Liver (tissue), 9 donors: ENCODE data around the gene NIPSNAP3A. TPM values are rescaled to one million over a fixed set of nuclear protein-coding genes. Genes with fewer than 3 reads are reported as not detected.

ENCODE experiments used
- DNase-seq: peaks from one replicate; pipeline ENCODE4 v3.0.0-alpha.2; 2017; ENCODE audit warnings: low spot score
- H3K27ac ChIP-seq, 2 donors: one replicate each; pipeline ENCODE4 v1.7.0; 2013; ENCODE audit warnings: inconsistent platforms in 2 of 2, low read length in 2 of 2, control low read depth in 1 of 2, low read depth in 1 of 2, mild to moderate bottlenecking in 1 of 2
- H3K27me3 ChIP-seq, 4 donors: one replicate each; pipeline versions ENCODE4 v1.6.1 to v1.7.0; 2013; ENCODE audit warnings: low read length in 3 of 4, inconsistent platforms in 1 of 4, mild to moderate bottlenecking in 1 of 4, moderate library complexity in 1 of 4; ENCODE audit not compliant: control insufficient read depth in 4 of 4, insufficient read depth in 4 of 4
- H3K36me3 ChIP-seq, 4 donors: one replicate each; pipeline versions ENCODE4 v1.6.1 to v1.7.0; 2013; ENCODE audit warnings: low read length in 3 of 4, mild to moderate bottlenecking in 3 of 4, low read depth in 1 of 4, moderate library complexity in 1 of 4; ENCODE audit not compliant: control insufficient read depth in 4 of 4, insufficient read depth in 3 of 4
- H3K4me1 ChIP-seq, 4 donors: one replicate each; pipeline versions ENCODE4 v1.6.1 to v1.7.0; 2013; ENCODE audit warnings: low read length in 3 of 4, mild to moderate bottlenecking in 3 of 4, moderate library complexity in 1 of 4; ENCODE audit not compliant: control insufficient read depth in 4 of 4, insufficient read depth in 4 of 4
- H3K4me3 ChIP-seq, 3 donors: one replicate each; pipeline versions ENCODE4 v1.6.1 to v1.7.0; 2013; ENCODE audit warnings: low read length in 3 of 3, control low read depth in 1 of 3, low read depth in 1 of 3, mild to moderate bottlenecking in 1 of 3
- H3K9ac ChIP-seq, 2 donors: one replicate each; pipeline ENCODE4 v1.7.0; 2013; ENCODE audit warnings: low read length in 2 of 2, mild to moderate bottlenecking in 2 of 2, moderate library complexity in 2 of 2, control low read depth in 1 of 2, low read depth in 1 of 2
- H3K9me3 ChIP-seq, 4 donors: one replicate each; pipeline versions ENCODE4 v1.6.1 to v1.7.0; 2013; ENCODE audit warnings: low read length in 3 of 4; ENCODE audit not compliant: control insufficient read depth in 4 of 4
- EGR1 ChIP-seq, 2 donors: IDR thresholded peaks; 2 replicates each; pipeline ENCODE4 v1.6.1; 2016 to 2018; ENCODE audit warnings: antibody characterized with exemption in 2 of 2, low read depth in 2 of 2
- FOXA1 ChIP-seq: IDR thresholded peaks from 2 replicates; pipeline ENCODE4 v1.6.1; 2016; ENCODE audit warnings: antibody characterized with exemption
- FOXA2 ChIP-seq: IDR thresholded peaks from 2 replicates; pipeline ENCODE4 v1.6.1; 2016; ENCODE audit warnings: antibody characterized with exemption
- GABPA ChIP-seq, 2 donors: IDR thresholded peaks in 1 of 2; conservative IDR thresholded peaks in 1 of 2; 2 replicates each; pipeline ENCODE4 v1.6.1; 2016; ENCODE audit warnings: antibody characterized with exemption in 2 of 2, mild to moderate bottlenecking in 1 of 2, moderate library complexity in 1 of 2
- HNF4A ChIP-seq, 2 donors: conservative IDR thresholded peaks; 2 replicates each; pipeline ENCODE4 v1.6.1; 2016; ENCODE audit warnings: antibody characterized with exemption in 2 of 2, mild to moderate bottlenecking in 2 of 2
- HNF4G ChIP-seq: IDR thresholded peaks from 2 replicates; pipeline ENCODE4 v1.6.1; 2016; ENCODE audit warnings: antibody characterized with exemption
- JUND ChIP-seq, 2 donors: IDR thresholded peaks; 2 replicates each; pipeline ENCODE4 v1.6.1; 2016; ENCODE audit warnings: antibody characterized with exemption in 2 of 2
- RAD21 ChIP-seq, 2 donors: IDR thresholded peaks; 2 replicates each; pipeline ENCODE4 v1.6.1; 2016; ENCODE audit warnings: antibody characterized with exemption in 2 of 2, mild to moderate bottlenecking in 2 of 2
- RXRA ChIP-seq, 2 donors: IDR thresholded peaks; 2 replicates each; pipeline ENCODE4 v1.6.1; 2017 to 2018; ENCODE audit warnings: antibody characterized with exemption in 2 of 2, mild to moderate bottlenecking in 1 of 2
- SP1 ChIP-seq: IDR thresholded peaks from 2 replicates; pipeline ENCODE4 v1.6.1; 2018; ENCODE audit warnings: antibody characterized with exemption, mild to moderate bottlenecking
- YY1 ChIP-seq: IDR thresholded peaks from 2 replicates; pipeline ENCODE4 v1.6.1; 2016; ENCODE audit warnings: antibody characterized with exemption, mild to moderate bottlenecking
- WGBS: extraction: QIAGEN DNeasy Blood & Tissue Kit; methylation state at CpG from one replicate; pipeline ENCODE4 v1.1.7; 2013; 5-methylcytosine and 5-hydroxymethylcytosine counted together
- polyA plus RNA-seq, 2 donors: library from polyadenylated mRNA; stranded (reverse) in 1 of 2; unstranded in 1 of 2; fragments of 200-250 nt in 1 of 2; fragments of >200 nt in 1 of 2; fragmentation: Nextera tagmentation in 1 of 2; extraction: Ambion mirVana in 1 of 2; gene quantifications; one replicate each; pipeline versions ENCODE4 v1.2.1 to v1.2.3, GENCODE V29; 2013 to 2015
- total RNA-seq, 2 donors: library from RNA; depleted of rRNA; stranded (reverse); fragments of >200 nt; gene quantifications; one replicate each; pipeline ENCODE4 v1.2.3, GENCODE V29; 2014
- TF ChIP-seq, protein P1 (sequence below): IDR thresholded peaks from 2 replicates; pipeline ENCODE4 v1.6.1; 2016; ENCODE audit warnings: antibody characterized with exemption
- TF ChIP-seq, protein P2 (sequence below): IDR thresholded peaks from 2 replicates; pipeline ENCODE4 v1.6.1; 2016; ENCODE audit warnings: antibody characterized with exemption, mild to moderate bottlenecking
- TF ChIP-seq, protein P3 (sequence below): fragments of 150-350 bp; IDR thresholded peaks from 2 replicates; pipeline ENCODE4 v1.5.1; 2017; ENCODE audit warnings: improper control_type of control experiment, low read depth, low read length; ENCODE audit not compliant: missing input control
- TF ChIP-seq, protein P4 (sequence below): IDR thresholded peaks from 2 replicates; pipeline ENCODE4 v1.6.1; 2016; ENCODE audit warnings: antibody characterized with exemption
- TF ChIP-seq, protein P5 (sequence below): IDR thresholded peaks from 2 replicates; pipeline ENCODE4 v1.6.1; 2016; ENCODE audit warnings: antibody characterized with exemption
- donor health status: healthy.
- donor health status: healthy.
- donor health status: healthy.
- donor health status: healthy.
- donor health status: healthy.

Gene NIPSNAP3A
- total and polyA plus RNA-seq, 4 donors: 18.7 to 41.2 (median 32.1) TPM

DNA sequence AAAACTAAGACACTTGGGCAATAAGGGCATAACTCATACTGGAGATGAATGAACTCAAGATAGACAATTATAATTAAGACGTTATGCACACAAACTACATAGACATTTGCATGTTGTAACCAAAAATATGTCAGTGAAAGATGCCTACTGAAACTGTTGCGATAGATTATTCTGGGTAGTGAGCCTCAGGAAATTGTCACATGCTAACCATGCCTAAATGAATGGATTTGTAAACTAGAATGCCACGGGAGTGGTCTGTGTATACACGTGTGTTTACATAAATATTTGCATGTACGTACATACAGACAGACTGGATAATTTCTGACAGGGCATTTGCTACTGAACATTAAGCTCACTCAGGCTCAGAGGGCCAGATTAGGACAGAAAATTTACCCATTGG, 17.7 kb downstream of the NIPSNAP3A start:
- no peaks in the 10 kb centered on the region for H3K27me3 ChIP-seq
- TF ChIP-seq HNF4G (no peak), YY1 (no peak), FOXA2 (no peak)
- TF ChIP-seq, protein P1, sequence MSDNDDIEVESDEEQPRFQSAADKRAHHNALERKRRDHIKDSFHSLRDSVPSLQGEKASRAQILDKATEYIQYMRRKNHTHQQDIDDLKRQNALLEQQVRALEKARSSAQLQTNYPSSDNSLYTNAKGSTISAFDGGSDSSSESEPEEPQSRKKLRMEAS: no peak
- TF ChIP-seq, protein P2, sequence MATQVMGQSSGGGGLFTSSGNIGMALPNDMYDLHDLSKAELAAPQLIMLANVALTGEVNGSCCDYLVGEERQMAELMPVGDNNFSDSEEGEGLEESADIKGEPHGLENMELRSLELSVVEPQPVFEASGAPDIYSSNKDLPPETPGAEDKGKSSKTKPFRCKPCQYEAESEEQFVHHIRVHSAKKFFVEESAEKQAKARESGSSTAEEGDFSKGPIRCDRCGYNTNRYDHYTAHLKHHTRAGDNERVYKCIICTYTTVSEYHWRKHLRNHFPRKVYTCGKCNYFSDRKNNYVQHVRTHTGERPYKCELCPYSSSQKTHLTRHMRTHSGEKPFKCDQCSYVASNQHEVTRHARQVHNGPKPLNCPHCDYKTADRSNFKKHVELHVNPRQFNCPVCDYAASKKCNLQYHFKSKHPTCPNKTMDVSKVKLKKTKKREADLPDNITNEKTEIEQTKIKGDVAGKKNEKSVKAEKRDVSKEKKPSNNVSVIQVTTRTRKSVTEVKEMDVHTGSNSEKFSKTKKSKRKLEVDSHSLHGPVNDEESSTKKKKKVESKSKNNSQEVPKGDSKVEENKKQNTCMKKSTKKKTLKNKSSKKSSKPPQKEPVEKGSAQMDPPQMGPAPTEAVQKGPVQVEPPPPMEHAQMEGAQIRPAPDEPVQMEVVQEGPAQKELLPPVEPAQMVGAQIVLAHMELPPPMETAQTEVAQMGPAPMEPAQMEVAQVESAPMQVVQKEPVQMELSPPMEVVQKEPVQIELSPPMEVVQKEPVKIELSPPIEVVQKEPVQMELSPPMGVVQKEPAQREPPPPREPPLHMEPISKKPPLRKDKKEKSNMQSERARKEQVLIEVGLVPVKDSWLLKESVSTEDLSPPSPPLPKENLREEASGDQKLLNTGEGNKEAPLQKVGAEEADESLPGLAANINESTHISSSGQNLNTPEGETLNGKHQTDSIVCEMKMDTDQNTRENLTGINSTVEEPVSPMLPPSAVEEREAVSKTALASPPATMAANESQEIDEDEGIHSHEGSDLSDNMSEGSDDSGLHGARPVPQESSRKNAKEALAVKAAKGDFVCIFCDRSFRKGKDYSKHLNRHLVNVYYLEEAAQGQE: no peak
- TF ChIP-seq, protein P3, sequence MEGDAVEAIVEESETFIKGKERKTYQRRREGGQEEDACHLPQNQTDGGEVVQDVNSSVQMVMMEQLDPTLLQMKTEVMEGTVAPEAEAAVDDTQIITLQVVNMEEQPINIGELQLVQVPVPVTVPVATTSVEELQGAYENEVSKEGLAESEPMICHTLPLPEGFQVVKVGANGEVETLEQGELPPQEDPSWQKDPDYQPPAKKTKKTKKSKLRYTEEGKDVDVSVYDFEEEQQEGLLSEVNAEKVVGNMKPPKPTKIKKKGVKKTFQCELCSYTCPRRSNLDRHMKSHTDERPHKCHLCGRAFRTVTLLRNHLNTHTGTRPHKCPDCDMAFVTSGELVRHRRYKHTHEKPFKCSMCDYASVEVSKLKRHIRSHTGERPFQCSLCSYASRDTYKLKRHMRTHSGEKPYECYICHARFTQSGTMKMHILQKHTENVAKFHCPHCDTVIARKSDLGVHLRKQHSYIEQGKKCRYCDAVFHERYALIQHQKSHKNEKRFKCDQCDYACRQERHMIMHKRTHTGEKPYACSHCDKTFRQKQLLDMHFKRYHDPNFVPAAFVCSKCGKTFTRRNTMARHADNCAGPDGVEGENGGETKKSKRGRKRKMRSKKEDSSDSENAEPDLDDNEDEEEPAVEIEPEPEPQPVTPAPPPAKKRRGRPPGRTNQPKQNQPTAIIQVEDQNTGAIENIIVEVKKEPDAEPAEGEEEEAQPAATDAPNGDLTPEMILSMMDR: no peak
- TF ChIP-seq, protein P4, sequence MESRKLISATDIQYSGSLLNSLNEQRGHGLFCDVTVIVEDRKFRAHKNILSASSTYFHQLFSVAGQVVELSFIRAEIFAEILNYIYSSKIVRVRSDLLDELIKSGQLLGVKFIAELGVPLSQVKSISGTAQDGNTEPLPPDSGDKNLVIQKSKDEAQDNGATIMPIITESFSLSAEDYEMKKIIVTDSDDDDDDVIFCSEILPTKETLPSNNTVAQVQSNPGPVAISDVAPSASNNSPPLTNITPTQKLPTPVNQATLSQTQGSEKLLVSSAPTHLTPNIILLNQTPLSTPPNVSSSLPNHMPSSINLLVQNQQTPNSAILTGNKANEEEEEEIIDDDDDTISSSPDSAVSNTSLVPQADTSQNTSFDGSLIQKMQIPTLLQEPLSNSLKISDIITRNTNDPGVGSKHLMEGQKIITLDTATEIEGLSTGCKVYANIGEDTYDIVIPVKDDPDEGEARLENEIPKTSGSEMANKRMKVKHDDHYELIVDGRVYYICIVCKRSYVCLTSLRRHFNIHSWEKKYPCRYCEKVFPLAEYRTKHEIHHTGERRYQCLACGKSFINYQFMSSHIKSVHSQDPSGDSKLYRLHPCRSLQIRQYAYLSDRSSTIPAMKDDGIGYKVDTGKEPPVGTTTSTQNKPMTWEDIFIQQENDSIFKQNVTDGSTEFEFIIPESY: no peak
- whole genome bisulfite sequencing: 70% methylated on average over 5 of the region's 5 CpGs
- no peak overlapping the region for H3K27ac ChIP-seq
- H3K9me3 ChIP-seq: no peaks in the 10 kb centered on the region
- H3K4me1 ChIP-seq: peaks cover 0 to 6% (median 2%) of the 10 kb centered on the region in 4 donors
- peak overlapping the region in 1 of 3 donors; percentile 86 for H3K4me3 ChIP-seq
- H3K36me3 ChIP-seq: peaks cover 0 to 3% (median 0%) of the 10 kb centered on the region in 4 donors
- no peak overlapping the region for H3K9ac ChIP-seq
- DNase-seq: no peak

DNA sequence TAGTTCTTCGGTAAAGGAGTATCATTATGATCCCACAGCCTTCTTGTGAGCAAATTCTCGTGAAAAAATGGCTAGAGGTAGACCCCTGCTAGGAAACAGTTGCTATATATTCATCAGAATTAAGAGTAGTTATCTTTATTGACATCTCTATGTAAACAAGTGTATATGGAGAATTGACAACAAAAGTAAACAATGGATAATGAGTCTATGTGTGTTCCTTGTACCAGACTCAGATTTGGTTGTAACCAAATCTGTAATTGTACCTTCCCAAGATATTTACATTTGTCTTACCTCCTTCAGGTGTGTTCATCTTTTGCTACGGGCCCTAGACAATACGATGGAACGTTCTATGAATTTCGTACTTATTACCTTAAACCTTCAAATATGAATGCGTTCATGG, 18.5 kb downstream of the NIPSNAP3A start:
- Histone ChIP-seq H3K36me3 (no peaks in the 10 kb centered on the region), H3K27ac (no peak overlapping the region), H3K9ac (no peak overlapping the region), H3K4me1 (peaks cover 0 to 6% (median 2%) of the 10 kb centered on the region in 4 donors), H3K27me3 (no peaks in the 10 kb centered on the region), H3K9me3 (no peaks in the 10 kb centered on the region), H3K4me3 (no peak overlapping the region)
- DNase-seq: no peak
- WGBS: 90% methylated on average over 7 of the region's 7 CpGs
- TF ChIP-seq, protein P4: no peak
- TF ChIP-seq HNF4A (conservative IDR thresholded peaks at IDR 0.05) (no peak), RAD21 (IDR thresholded peaks at IDR 0.05) (no peak), FOXA1 (no peak), JUND (IDR thresholded peaks at IDR 0.05) (no peak), YY1 (no peak), GABPA (IDR thresholded peaks at IDR 0.05 in 1 of 2, conservative IDR thresholded peaks at IDR 0.05 in 1 of 2) (no peak), HNF4G (no peak), SP1 (no peak), RXRA (IDR thresholded peaks at IDR 0.05) (no peak), EGR1 (IDR thresholded peaks at IDR 0.05; ENCODE audit: low read depth in 2 of 2) (no peak)
- TF ChIP-seq, protein P3: no peak
- TF ChIP-seq, protein P5, sequence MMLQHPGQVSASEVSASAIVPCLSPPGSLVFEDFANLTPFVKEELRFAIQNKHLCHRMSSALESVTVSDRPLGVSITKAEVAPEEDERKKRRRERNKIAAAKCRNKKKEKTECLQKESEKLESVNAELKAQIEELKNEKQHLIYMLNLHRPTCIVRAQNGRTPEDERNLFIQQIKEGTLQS: no peak
